ENCODE measurements around the gene MZT2B. TPM values are rescaled to one million over a fixed set of nuclear protein-coding genes. Genes with fewer than 3 reads are reported as not detected.
"Not testable (repeated sequence)": the region's sequence is repeated elsewhere in the genome, so short reads cannot be mapped to it uniquely, and the experiment has no call there.

The MZT2B gene
- total and polyA plus RNA-seq, 2 of the 13 experiments (the other 11 are each of a cell fraction or from before 2014, with no cell fraction given) = 253 to 410 TPM

- TF ChIP-seq ZFYVE20 (CRISPR knock-in tag; IDR thresholded peaks at IDR 0.05; ENCODE audit: borderline replicate concordance, low read depth) (no peak), KLF11 (CRISPR knock-in tag; IDR thresholded peaks at IDR 0.05) (no peak), AGO2 (optimal IDR thresholded peaks at IDR 0.05; ENCODE audit: low read depth, low read length) (peak; percentile 28), HMG20B (CRISPR knock-in tag; conservative IDR thresholded peaks at IDR 0.05) (no peak)
Observed at GRCh38 chr2:130154773-130155765, 27.0 kb upstream of the MZT2B start (continued).

DNA sequence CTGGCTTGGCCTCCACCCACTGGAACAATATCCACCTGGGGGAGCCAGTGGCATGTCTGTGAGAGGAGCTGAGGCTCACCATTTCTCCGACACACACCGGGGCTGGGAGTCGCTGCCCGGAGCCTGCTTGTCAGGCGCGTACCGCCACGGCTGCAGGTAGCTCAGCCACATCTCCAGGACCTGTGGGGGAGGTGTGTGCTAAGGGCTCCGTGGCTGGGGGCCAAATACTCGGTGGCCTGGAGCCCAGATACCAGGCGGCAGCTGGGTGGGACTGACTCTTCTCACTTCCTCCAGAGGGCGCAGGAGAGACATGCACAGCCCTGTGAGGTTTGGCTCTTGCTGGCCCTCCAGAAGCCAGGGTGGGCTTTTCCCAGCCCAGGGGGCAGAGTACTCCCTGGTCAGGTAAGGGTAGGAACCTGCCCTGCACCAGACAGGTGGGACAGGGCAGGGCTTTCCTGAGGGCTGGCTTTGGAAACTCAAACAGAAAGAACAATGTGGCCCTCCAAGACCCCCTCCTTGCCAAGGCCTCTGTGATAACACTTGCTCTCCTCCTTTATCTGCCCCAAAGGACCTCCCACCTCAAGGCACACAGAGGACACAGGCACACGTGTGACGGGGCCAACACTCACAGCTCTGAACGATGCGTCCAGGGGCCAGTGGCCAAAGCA, 26.0 kb upstream of the MZT2B start:
- CTCF ChIA-PET (ENCODE audit: low intra/inter-chr PET ratio, low total read pairs) = interaction anchor here (2.5 kb wide), 1 partner anchor 176 kb away, joined by 14 read pairs; no protein-coding TSS in a partner anchor
- H3K9ac ChIP-seq (ENCODE audit: insufficient read depth, low read depth, low read length); H3K4me1 ChIP-seq (ENCODE audit: insufficient read depth, low read length); H3K4me3 ChIP-seq (replicated peaks in 1 of 3; ENCODE audit: insufficient read depth in 1 of 3, low read depth in 2 of 3, low read length in 3 of 3); BruUV-seq (replicated peaks); H3K9me3 ChIP-seq (ENCODE audit: low read length); H3K4me2 ChIP-seq (ENCODE audit: low read depth, low read length); H4K20me1 ChIP-seq (ENCODE audit: insufficient read depth, low read length); H2AFZ ChIP-seq (ENCODE audit: low read length); H3K27ac ChIP-seq (ENCODE audit: extremely low read length, insufficient read depth, low read length); H3K27me3 ChIP-seq (ENCODE audit: control insufficient read depth in 1 of 2, insufficient read depth in 2 of 2, low read length in 2 of 2); H3K79me2 ChIP-seq (ENCODE audit: insufficient read depth, low read length): not testable (repeated sequence)
- POLR2A ChIA-PET = interaction anchor here (1.1 kb wide), 2 partner anchors 25 to 186 kb away, joined by 3 to 5 read pairs; partner anchors contain the start of genes IMP4 and SMPD4
- ATAC-seq = peak; percentile 71
- peak; percentile 84 for FAIRE-seq
- peak; percentile 69 for DNase-seq (ENCODE audit: low spot score)
- peaks cover 16 to 49% of the 10 kb centered on the region in 2 experiments; a peak in 4 of 5 replicates for H3K36me3 ChIP-seq (replicated peaks in 1 of 2; ENCODE audit: control insufficient read depth in 1 of 2, insufficient read depth in 2 of 2, low read length in 2 of 2)
- intact Hi-C loops (cut with micrococcal nuclease; ENCODE audit: unreplicated experiment) (loop anchor here (1.0 to 5.0 kb wide), 2 partner anchors 176 to 219 kb away; no protein-coding TSS in a partner anchor), in situ Hi-C loops (cut with HindIII; ENCODE audit: extremely low pct_ligation_motif_present, low pct_unique_long_range_greater_than_20kb) (loop anchor here (10.0 kb wide), 1 partner anchor 179 kb away; no protein-coding TSS in a partner anchor)
- 83% methylated on average over 14 of the region's 16 CpGs for WGBS (ENCODE audit: low lambda C conversion rate)
- TF ChIP-seq RBM22 (optimal IDR thresholded peaks at IDR 0.05; ENCODE audit: low read length) (peak; percentile 34), KDM5B (CRISPR knock-in tag; IDR thresholded peaks at IDR 0.05; ENCODE audit: borderline replicate concordance) (0 out of 2 replicates have a peak, but pooled peaks have one; percentile 42), GABPB1 (CRISPR knock-in tag; IDR thresholded peaks at IDR 0.05) (0 out of 2 replicates have a peak, but pooled peaks have one; percentile 18), AGO2 (optimal IDR thresholded peaks at IDR 0.05; ENCODE audit: low read depth, low read length) (peak; percentile 65), IRF9 (CRISPR knock-in tag; IDR thresholded peaks at IDR 0.05; ENCODE audit: borderline replicate concordance) (peak; percentile 27; the same call in 1 of the 2 replicates), ZBTB33 (CRISPR knock-in tag; IDR thresholded peaks at IDR 0.05) (peak; percentile 88), DR1 (CRISPR knock-in tag; IDR thresholded peaks at IDR 0.05) (0 out of 2 replicates have a peak, but pooled peaks have one; percentile 28)
- TF ChIP-seq, protein P1, sequence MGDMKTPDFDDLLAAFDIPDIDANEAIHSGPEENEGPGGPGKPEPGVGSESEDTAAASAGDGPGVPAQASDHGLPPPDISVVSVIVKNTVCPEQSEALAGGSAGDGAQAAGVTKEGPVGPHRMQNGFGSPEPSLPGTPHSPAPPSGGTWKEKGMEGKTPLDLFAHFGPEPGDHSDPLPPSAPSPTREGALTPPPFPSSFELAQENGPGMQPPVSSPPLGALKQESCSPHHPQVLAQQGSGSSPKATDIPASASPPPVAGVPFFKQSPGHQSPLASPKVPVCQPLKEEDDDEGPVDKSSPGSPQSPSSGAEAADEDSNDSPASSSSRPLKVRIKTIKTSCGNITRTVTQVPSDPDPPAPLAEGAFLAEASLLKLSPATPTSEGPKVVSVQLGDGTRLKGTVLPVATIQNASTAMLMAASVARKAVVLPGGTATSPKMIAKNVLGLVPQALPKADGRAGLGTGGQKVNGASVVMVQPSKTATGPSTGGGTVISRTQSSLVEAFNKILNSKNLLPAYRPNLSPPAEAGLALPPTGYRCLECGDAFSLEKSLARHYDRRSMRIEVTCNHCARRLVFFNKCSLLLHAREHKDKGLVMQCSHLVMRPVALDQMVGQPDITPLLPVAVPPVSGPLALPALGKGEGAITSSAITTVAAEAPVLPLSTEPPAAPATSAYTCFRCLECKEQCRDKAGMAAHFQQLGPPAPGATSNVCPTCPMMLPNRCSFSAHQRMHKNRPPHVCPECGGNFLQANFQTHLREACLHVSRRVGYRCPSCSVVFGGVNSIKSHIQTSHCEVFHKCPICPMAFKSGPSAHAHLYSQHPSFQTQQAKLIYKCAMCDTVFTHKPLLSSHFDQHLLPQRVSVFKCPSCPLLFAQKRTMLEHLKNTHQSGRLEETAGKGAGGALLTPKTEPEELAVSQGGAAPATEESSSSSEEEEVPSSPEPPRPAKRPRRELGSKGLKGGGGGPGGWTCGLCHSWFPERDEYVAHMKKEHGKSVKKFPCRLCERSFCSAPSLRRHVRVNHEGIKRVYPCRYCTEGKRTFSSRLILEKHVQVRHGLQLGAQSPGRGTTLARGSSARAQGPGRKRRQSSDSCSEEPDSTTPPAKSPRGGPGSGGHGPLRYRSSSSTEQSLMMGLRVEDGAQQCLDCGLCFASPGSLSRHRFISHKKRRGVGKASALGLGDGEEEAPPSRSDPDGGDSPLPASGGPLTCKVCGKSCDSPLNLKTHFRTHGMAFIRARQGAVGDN (CRISPR knock-in tag; IDR thresholded peaks at IDR 0.05) = peak; percentile 24; the same call in 1 of the 2 replicates

Data from HepG2 (cell line).